GM12878 (cell line): ENCODE results near the gene GPBAR1. TPM values are rescaled to one million over a fixed set of nuclear protein-coding genes. Genes with fewer than 3 reads are reported as not detected.

Experiments
- ATAC-seq: fragments of 200-7000 bp; cut with Tn5 transposase; 3 replicates; pipeline ENCODE4 v1.9.1; 2020; ENCODE audit warnings: mild to moderate bottlenecking, moderate library complexity
- BruUV-seq: library from RNA; stranded (reverse); fragments of 400-500 nt; replicated peaks from 2 replicates; lab custom pipeline; 2021; lab: Mats Ljungman, UMichigan
- CTCF ChIA-PET: fragments of 300-600 bp; sonication (Branson Sonifier 250); formaldehyde crosslinking; extraction: SDS; loops from one replicate; lab custom pipeline; 2021; ENCODE audit warnings: inconsistent platforms; lab: Yijun Ruan, JAX
- POLR2A ChIA-PET: fragments of 350-600 bp; formaldehyde crosslinking; extraction: SDS; loops from one replicate; lab custom pipeline; 2021; ENCODE audit warnings: inconsistent platforms; lab: Charles Lee
- RAD21 ChIA-PET: fragments of 300-600 bp; sonication (Branson Sonifier 250); formaldehyde crosslinking; loops from one replicate; lab custom pipeline; 2023; ENCODE audit warnings: antibody characterized with exemption; ENCODE audit not compliant: unreplicated experiment; lab: Charles Lee
- SMC1A ChIA-PET: fragments of 300-600 bp; sonication (Branson Sonifier 250); formaldehyde crosslinking; loops from one replicate; lab custom pipeline; 2023; ENCODE audit not compliant: unreplicated experiment, uncharacterized antibody; lab: Charles Lee
- DNase-seq: peaks from one replicate; pipeline ENCODE4 v3.0.0-alpha.2; 2011; ENCODE audit warnings: low read depth, low spot score
- FAIRE-seq: peaks from 3 replicates; lab custom pipeline; 2011; peaks lifted over from hg19 to GRCh38; lab: Jason Lieb, UNC
- H2AFZ ChIP-seq: 2 replicates; pipeline ENCODE4 v1.6.0; 2011; ENCODE audit warnings: low read depth, low read length, control low read depth; ENCODE audit not compliant: control insufficient read depth
- H3K27ac ChIP-seq: 2 replicates; pipeline ENCODE4 v1.5.1; 2011; ENCODE audit warnings: control low read depth; ENCODE audit not compliant: control insufficient read depth, insufficient read depth
- H3K27me3 ChIP-seq, 2 experiments: replicated peaks in 1 of 2; 2 replicates each; pipeline versions ENCODE4 v1.6.0 to v1.6.1; 2011; ENCODE audit warnings: low read length in 1 of 2; ENCODE audit not compliant: control insufficient read depth in 2 of 2, insufficient read depth in 2 of 2
- H3K36me3 ChIP-seq, 2 experiments: 2 replicates each; pipeline ENCODE4 v1.5.1; 2011; ENCODE audit warnings: low read length in 1 of 2; ENCODE audit not compliant: control insufficient read depth in 2 of 2, insufficient read depth in 2 of 2
- H3K4me1 ChIP-seq: 2 replicates; pipeline ENCODE4 v1.6.1; 2011; ENCODE audit warnings: mild to moderate bottlenecking, low read length, moderate library complexity, mixed read lengths; ENCODE audit not compliant: control insufficient read depth, insufficient read depth
- H3K4me2 ChIP-seq: 2 replicates; pipeline ENCODE4 v1.6.0; 2011; ENCODE audit warnings: control low read depth; ENCODE audit not compliant: control insufficient read depth, insufficient read depth
- H3K4me3 ChIP-seq: fragments of 200-600 bp; sonication (generic); 2 replicates; pipeline ENCODE4 v1.5.1; 2016
- H3K79me2 ChIP-seq: 2 replicates; pipeline ENCODE4 v1.6.0; 2011; ENCODE audit warnings: low read length; ENCODE audit not compliant: control insufficient read depth, insufficient read depth
- H3K9ac ChIP-seq: 2 replicates; pipeline ENCODE4 v1.8.0; 2011; ENCODE audit warnings: low read length, control low read depth, mixed read lengths; ENCODE audit not compliant: control insufficient read depth, insufficient read depth
- H3K9me3 ChIP-seq: replicated peaks from 3 replicates; pipeline ENCODE4 v1.5.1; 2011; ENCODE audit warnings: mild to moderate bottlenecking, low read length; ENCODE audit not compliant: control insufficient read depth, insufficient read depth
- H4K20me1 ChIP-seq: 2 replicates; pipeline ENCODE4 v1.6.0; 2011; ENCODE audit not compliant: control insufficient read depth, insufficient read depth
- CBFB ChIP-seq: IDR thresholded peaks from 2 replicates; pipeline ENCODE4 v1.6.1; 2016; ENCODE audit warnings: antibody characterized with exemption, low read depth
- CREM ChIP-seq: IDR thresholded peaks from 2 replicates; pipeline ENCODE4 v1.6.1; 2014; ENCODE audit warnings: antibody characterized with exemption, low read depth
- E2F4 ChIP-seq: IDR thresholded peaks from 2 replicates; pipeline ENCODE4 v1.6.1; 2012; ENCODE audit warnings: low read depth, low read length, improper control_type of control experiment
- ELK1 ChIP-seq: IDR thresholded peaks from 2 replicates; pipeline ENCODE4 v1.6.1; 2012; ENCODE audit warnings: low read depth, low read length, improper control_type of control experiment
- GATAD2B ChIP-seq: fragments of 450-650 bp; conservative IDR thresholded peaks from 2 replicates; pipeline ENCODE4 v1.6.1; 2017; ENCODE audit warnings: low read depth, mild to moderate bottlenecking, moderate library complexity
- HDAC2 ChIP-seq: fragments of 200-600 bp; sonication (generic); IDR thresholded peaks from 2 replicates; pipeline ENCODE4 v1.6.1; 2017
- NR2F1 ChIP-seq: fragments of 450-650 bp; conservative IDR thresholded peaks from 2 replicates; pipeline ENCODE4 v1.6.1; 2017; ENCODE audit warnings: mild to moderate bottlenecking
- YBX1 ChIP-seq: fragments of 450-650 bp; IDR thresholded peaks from 2 replicates; pipeline ENCODE4 v1.6.1; 2016; ENCODE audit warnings: antibody characterized with exemption
- WGBS: methylation state at CpG from one replicate; pipeline ENCODE4 v1.1.6; 2016; ENCODE audit warnings: low lambda C conversion rate; ENCODE audit not compliant: insufficient replicate concordance, insufficient coverage; ENCODE audit errors: missing lambda C conversion rate; 5-methylcytosine and 5-hydroxymethylcytosine counted together
- in situ Hi-C: fragments of 300-500 bp; cut with MboI; formaldehyde crosslinking; loops from 9 replicates; pipeline ENCODE4 v1.14.3; 2018; ENCODE audit warnings: mixed read lengths
- intact Hi-C: fragments of 100-400 bp; cut with micrococcal nuclease; formaldehyde crosslinking; loops from one replicate; pipeline ENCODE4 v1.14.2; 2022; ENCODE audit not compliant: unreplicated experiment
- polyA plus RNA-seq, 11 experiments: library from polyadenylated mRNA; depleted of rRNA in 4 of 11; unstranded in 6 of 11; stranded (reverse) in 5 of 11; fragments of >200 nt; fragmentation: Nextera tagmentation in 4 of 11; fragmentation: Illumina TruSeq in 1 of 11; extraction: Ambion mirVana in 4 of 11; extraction: Trizol in 1 of 11; gene quantifications; 1 replicate in 1 of 11; 2 replicates in 10 of 11; pipeline versions ENCODE4 v1.2.1 to v1.2.3, GENCODE V29; 2011 to 2016; ENCODE audit warnings: inconsistent platforms in 2 of 11, missing spikeins in 2 of 11, low read depth in 1 of 11
- total RNA-seq, 4 experiments: library from RNA; depleted of rRNA in 3 of 4; stranded (reverse); fragments of >200 nt in 3 of 4; fragmentation: Illumina TruSeq in 1 of 4; extraction: Trizol in 1 of 4; gene quantifications; 2 replicates each; pipeline versions ENCODE4 v1.2.1 to v1.2.3, GENCODE V29; 2013 to 2021

Gene GPBAR1
- total and polyA plus RNA-seq, 10 of the 15 experiments (the other 5 are each of a cell fraction or from before 2014, with no cell fraction given): 0.03 to 0.36 (median 0.11) TPM; not detected in 3

GRCh38 chr2:218265626-218266025, 4.8 kb downstream of the GPBAR1 start:
- H3K9me3 ChIP-seq: no peaks in the 10 kb centered on the region
- ChIA-PET SMC1A (no interaction called here), POLR2A (no interaction called here), CTCF (no interaction called here), RAD21 (no interaction called here)
- H3K27me3 ChIP-seq: no peaks in the 10 kb centered on the region
- H2AFZ ChIP-seq: no peak overlapping the region
- ATAC-seq (no peak), DNase-seq (no peak), FAIRE-seq (no peak)
- WGBS: 92% methylated on average over 8 of the region's 8 CpGs
- no peak overlapping the region for H3K27ac ChIP-seq
- H3K9ac ChIP-seq: no peak overlapping the region
- H3K4me1 ChIP-seq: peaks cover 17% of the 10 kb centered on the region
- H3K36me3 ChIP-seq: peaks cover 10 to 18% of the 10 kb centered on the region in 2 experiments; a peak in 3 of 4 replicates
- TF ChIP-seq HDAC2 (no peak), NR2F1 (no peak), YBX1 (no peak), E2F4 (no peak)
- H4K20me1 ChIP-seq: no peaks in the 10 kb centered on the region
- intact Hi-C loops: no loop called here
- H3K4me2 ChIP-seq: no peak overlapping the region
- in situ Hi-C loops: no loop called here
- no TSS peak for BruUV-seq
- H3K79me2 ChIP-seq: peaks cover 10% of the 10 kb centered on the region
- no peak overlapping the region for H3K4me3 ChIP-seq

- ChIA-PET POLR2A (no interaction called here), RAD21 (interaction anchor here (0.5 kb wide), 1 partner anchor 322 kb away, joined by 3 read pairs; no protein-coding TSS in a partner anchor), CTCF (no interaction called here)
- peaks cover 17% of the 10 kb centered on the region for H3K79me2 ChIP-seq
- H2AFZ ChIP-seq: no peak overlapping the region
- H3K9ac ChIP-seq: no peak overlapping the region
- no peak for ATAC-seq
- WGBS: 92% methylated on average over 15 of the region's 15 CpGs
- H3K27me3 ChIP-seq: no peaks in the 10 kb centered on the region
- H4K20me1 ChIP-seq: no peaks in the 10 kb centered on the region
- intact Hi-C loops: no loop called here
- DNase-seq: no peak
- H3K9me3 ChIP-seq: no peaks in the 10 kb centered on the region
- TF ChIP-seq GATAD2B (no peak), CREM (no peak), CBFB (no peak), ELK1 (no peak)
- TF ChIP-seq, all 136 proteins: peak for 0
- peaks cover 17% of the 10 kb centered on the region for H3K4me1 ChIP-seq
- SMC1A ChIA-PET: no interaction called here
- H3K27ac ChIP-seq: no peak overlapping the region
- peaks cover 10 to 18% of the 10 kb centered on the region in 2 experiments; a peak in 3 of 4 replicates for H3K36me3 ChIP-seq
- in situ Hi-C loops: no loop called here
- no peak overlapping the region for H3K4me2 ChIP-seq
- no peak for FAIRE-seq
- H3K4me3 ChIP-seq: no peak overlapping the region
- BruUV-seq: no TSS peak
Measured at GRCh38 chr2:218266316-218266979, 5.6 kb downstream of the GPBAR1 start.
